Testis (tissue), 3 donors: ENCODE results near the gene CHRM2. TPM values are rescaled to one million over a fixed set of nuclear protein-coding genes. Genes with fewer than 3 reads are reported as not detected.

Experiments used
- DNase-seq: peaks from one replicate; pipeline ENCODE4 v3.0.0-alpha.2; 2019
- H3K27ac ChIP-seq, 2 donors: fragments of 200-600 bp; sonication (generic); one replicate each; pipeline ENCODE4 v1.5.1; 2019
- H3K27me3 ChIP-seq: fragments of 200-600 bp; sonication (generic); one replicate; pipeline ENCODE4 v1.5.1; 2019
- H3K36me3 ChIP-seq: fragments of 200-600 bp; sonication (generic); one replicate; pipeline ENCODE4 v1.5.1; 2017; ENCODE audit warnings: low read depth; ENCODE audit errors: missing control alignments
- H3K4me1 ChIP-seq: fragments of 200-600 bp; sonication (generic); one replicate; pipeline ENCODE4 v1.5.1; 2019
- H3K4me3 ChIP-seq, 2 donors: fragments of 200-600 bp; sonication (generic); one replicate each; pipeline ENCODE4 v1.5.1; 2017 to 2019
- H3K9me3 ChIP-seq: fragments of 200-600 bp; sonication (generic); one replicate; pipeline ENCODE4 v1.5.1; 2017
- CTCF ChIP-seq, 3 experiments: fragments of 450-650 bp in 2 of 3; fragments of 200-600 bp in 1 of 3; sonication (generic) in 1 of 3; IDR thresholded peaks; one replicate each; pipeline ENCODE4 v1.5.1; 2016 to 2019; ENCODE audit warnings: antibody characterized with exemption in 3 of 3, mild to moderate bottlenecking in 2 of 3, moderate library complexity in 1 of 3
- POLR2A ChIP-seq: fragments of 450-650 bp; IDR thresholded peaks from one replicate; pipeline ENCODE4 v1.6.1; 2017; ENCODE audit warnings: antibody characterized with exemption, mild to moderate bottlenecking, moderate library complexity
- WGBS, 2 donors: methylation state at CpG; one replicate each; pipeline ENCODE4 v1.1.5; 2018; 5-methylcytosine and 5-hydroxymethylcytosine counted together
- intact Hi-C: fragments of 100-400 bp; cut with DNase I; formaldehyde crosslinking; loops from one replicate; pipeline ENCODE4 v1.15.1; 2023; ENCODE audit warnings: low total_unique reads
- polyA plus RNA-seq: library from polyadenylated mRNA; stranded (reverse); fragments of 350-450 nt; fragmentation: Illumina TruSeq; extraction: RNeasy Lipid Tissue Mini Kit (QIAGEN cat#74804); gene quantifications from one replicate; pipeline ENCODE4 v1.2.3, GENCODE V29; 2014; ENCODE audit warnings: low read depth, low replicate concordance; ENCODE audit not compliant: insufficient read depth
- total RNA-seq, 2 donors: library from RNA; depleted of rRNA; stranded (reverse); fragments of >200 nt; gene quantifications; one replicate each; pipeline ENCODE4 v1.2.3, GENCODE V29; 2016

The CHRM2 gene
- total and polyA plus RNA-seq, 3 donors from 2014 or later = 0.31 to 1.7 (median 0.55) TPM

- intact Hi-C loops = no loop called here
- H3K27ac ChIP-seq = no peak overlapping the region
Observed at GRCh38 chr7:136942401-136942800, 73.9 kb downstream of the CHRM2 start.

GRCh38 chr7:136942994-136943393 lies 74.5 kb downstream of the CHRM2 start:
- no peak for DNase-seq
- no peaks in the 10 kb centered on the region for H3K27me3 ChIP-seq
- no peaks in the 10 kb centered on the region for H3K9me3 ChIP-seq
- no peaks in the 10 kb centered on the region for H3K36me3 ChIP-seq
- 63 to 75% methylated on average over 1 of the region's 1 CpG for WGBS, 2 donors
- intact Hi-C loops = no loop called here
- H3K4me1 ChIP-seq = no peaks in the 10 kb centered on the region
- TF ChIP-seq POLR2A (no peak), CTCF (IDR thresholded peaks at IDR 0.05) (no peak)
- H3K27ac ChIP-seq = no peak overlapping the region
- H3K4me3 ChIP-seq = no peak overlapping the region

More at GRCh38 chr7:136942401-136942800, 73.9 kb downstream of the CHRM2 start:
- H3K9me3 ChIP-seq = no peaks in the 10 kb centered on the region
- TF ChIP-seq CTCF (IDR thresholded peaks at IDR 0.05) (no peak), POLR2A (no peak)
- DNase-seq = no peak
- H3K27me3 ChIP-seq = no peaks in the 10 kb centered on the region
- H3K4me1 ChIP-seq = no peaks in the 10 kb centered on the region
- H3K36me3 ChIP-seq = no peaks in the 10 kb centered on the region
- H3K4me3 ChIP-seq = no peak overlapping the region

GRCh38 chr7:136947347-136947746 lies 78.9 kb downstream of the CHRM2 start:
- Histone ChIP-seq H3K27ac (no peak overlapping the region), H3K36me3 (no peaks in the 10 kb centered on the region), H3K9me3 (no peaks in the 10 kb centered on the region), H3K4me3 (no peak overlapping the region), H3K4me1 (no peaks in the 10 kb centered on the region), H3K27me3 (no peaks in the 10 kb centered on the region)
- no peak for TF ChIP-seq POLR2A
- TF ChIP-seq CTCF (IDR thresholded peaks at IDR 0.05) = no peak
- no peak for DNase-seq
- intact Hi-C loops = no loop called here

- Histone ChIP-seq H3K27ac (no peak overlapping the region), H3K4me3 (no peak overlapping the region), H3K9me3 (no peaks in the 10 kb centered on the region), H3K4me1 (no peaks in the 10 kb centered on the region), H3K27me3 (no peaks in the 10 kb centered on the region), H3K36me3 (no peaks in the 10 kb centered on the region)
- intact Hi-C loops = no loop called here
- DNase-seq = no peak
- 88 to 91% methylated on average over 3 of the region's 3 CpGs for WGBS, 2 donors
- TF ChIP-seq POLR2A = no peak
- TF ChIP-seq CTCF (IDR thresholded peaks at IDR 0.05) = no peak
Observed at GRCh38 chr7:136950331-136950730, 81.9 kb downstream of the CHRM2 start.

GRCh38 chr7:136953386-136953785 lies 84.9 kb downstream of the CHRM2 start:
- TF ChIP-seq CTCF (IDR thresholded peaks at IDR 0.05) (no peak), POLR2A (no peak)
- WGBS, 2 donors = 94 to 97% methylated on average over 3 of the region's 3 CpGs
- no peaks in the 10 kb centered on the region for H3K27me3 ChIP-seq
- no peak overlapping the region for H3K27ac ChIP-seq
- intact Hi-C loops = no loop called here
- no peaks in the 10 kb centered on the region for H3K36me3 ChIP-seq
- H3K9me3 ChIP-seq = no peaks in the 10 kb centered on the region
- no peak for DNase-seq
- no peaks in the 10 kb centered on the region for H3K4me1 ChIP-seq
- H3K4me3 ChIP-seq = no peak overlapping the region
